Smooth muscle cell (in vitro differentiated cells): ENCODE results near the gene SPACA9. TPM values are rescaled to one million over a fixed set of nuclear protein-coding genes. Genes with fewer than 3 reads are reported as not detected.

Experiments
- DNase-seq: peaks from one replicate; lab custom pipeline; 2025; ENCODE audit not compliant: unreplicated experiment; lab: John Stamatoyannopoulos, UW
- H2AFZ ChIP-seq: fragments of 200-600 bp; sonication (generic); 2 replicates; pipeline ENCODE4 v1.6.0; 2016; ENCODE audit warnings: antibody characterized with exemption, low read depth, mild to moderate bottlenecking
- H3F3A ChIP-seq: fragments of 200-600 bp; sonication (generic); 2 replicates; pipeline ENCODE4 v1.6.0; 2017; ENCODE audit warnings: antibody characterized with exemption, low read depth
- H3K27ac ChIP-seq: fragments of 200-600 bp; sonication (generic); 2 replicates; pipeline ENCODE4 v1.5.1; 2016; ENCODE audit warnings: low read depth, mild to moderate bottlenecking
- H3K27me3 ChIP-seq: fragments of 200-600 bp; sonication (generic); 2 replicates; pipeline ENCODE4 v1.6.1; 2016; ENCODE audit warnings: low read depth, mild to moderate bottlenecking
- H3K36me3 ChIP-seq: fragments of 200-600 bp; sonication (generic); 2 replicates; pipeline ENCODE4 v1.5.1; 2016; ENCODE audit warnings: low read depth
- H3K4me1 ChIP-seq: fragments of 200-600 bp; sonication (generic); 2 replicates; pipeline ENCODE4 v1.5.1; 2016; ENCODE audit warnings: low read depth
- H3K4me2 ChIP-seq: fragments of 200-600 bp; sonication (generic); 2 replicates; pipeline ENCODE4 v1.6.0; 2016; ENCODE audit warnings: mild to moderate bottlenecking
- H3K4me3 ChIP-seq: fragments of 200-600 bp; sonication (generic); 2 replicates; pipeline ENCODE4 v1.5.1; 2016; ENCODE audit warnings: mild to moderate bottlenecking
- H3K79me2 ChIP-seq: fragments of 200-600 bp; sonication (generic); 2 replicates; pipeline ENCODE4 v1.6.0; 2016; ENCODE audit warnings: low read depth, mild to moderate bottlenecking
- H3K9ac ChIP-seq: fragments of 200-600 bp; sonication (generic); 2 replicates; pipeline ENCODE4 v1.6.0; 2016; ENCODE audit warnings: low read depth
- H3K9me3 ChIP-seq: fragments of 200-600 bp; sonication (generic); replicated peaks from 2 replicates; pipeline ENCODE4 v1.5.1; 2016; ENCODE audit warnings: low read depth
- H4K20me1 ChIP-seq: fragments of 200-600 bp; sonication (generic); 2 replicates; pipeline ENCODE4 v1.6.0; 2016; ENCODE audit warnings: low read depth
- CTCF ChIP-seq: fragments of 200-600 bp; sonication (generic); IDR thresholded peaks from 2 replicates; pipeline ENCODE4 v1.5.1; 2017; ENCODE audit warnings: borderline replicate concordance, mild to moderate bottlenecking, antibody characterized with exemption; ENCODE audit not compliant: insufficient read depth, poor library complexity, severe bottlenecking
- WGBS: methylation state at CpG from one replicate; pipeline ENCODE4 v1.1.7; 2016; ENCODE audit warnings: low lambda C conversion rate; 5-methylcytosine and 5-hydroxymethylcytosine counted together
- polyA plus RNA-seq: library from polyadenylated mRNA; unstranded; fragments of >200 nt; fragmentation: Nextera tagmentation; extraction: Ambion mirVana; gene quantifications from 2 replicates; pipeline ENCODE4 v1.2.1, GENCODE V29; 2016
- total RNA-seq: library from RNA; depleted of rRNA; stranded (reverse); fragments of >200 nt; gene quantifications from 2 replicates; pipeline ENCODE4 v1.2.3, GENCODE V29; 2014

SPACA9 gene
- total and polyA plus RNA-seq, 2 experiments from 2014 or later, result 0.99 to 8.9 TPM

GRCh38 chr9:132834343-132834742, 44.4 kb upstream of the SPACA9 start:
- Histone ChIP-seq H3K4me3 (no peak overlapping the region), H2AFZ (no peak overlapping the region), H3K27me3 (no peaks in the 10 kb centered on the region), H3K4me1 (no peaks in the 10 kb centered on the region), H3K9ac (no peak overlapping the region), H3F3A (no peaks in the 10 kb centered on the region), H4K20me1 (no peaks in the 10 kb centered on the region), H3K79me2 (no peaks in the 10 kb centered on the region), H3K36me3 (no peaks in the 10 kb centered on the region), H3K9me3 (no peaks in the 10 kb centered on the region), H3K4me2 (no peak overlapping the region), H3K27ac (no peak overlapping the region)
- no peak for TF ChIP-seq CTCF
- WGBS, result 91% methylated on average over 7 of the region's 7 CpGs
- DNase-seq, result no peak

GRCh38 chr9:132837501-132838286, 41.0 kb upstream of the SPACA9 start:
- H3K36me3 ChIP-seq, result no peaks in the 10 kb centered on the region
- DNase-seq, result no peak
- no peaks in the 10 kb centered on the region for H3K27me3 ChIP-seq
- H3F3A ChIP-seq, result no peaks in the 10 kb centered on the region
- no peaks in the 10 kb centered on the region for H3K9me3 ChIP-seq
- no peak overlapping the region for H3K27ac ChIP-seq
- WGBS, result 88% methylated on average over 16 of the region's 16 CpGs
- no peak overlapping the region for H3K4me3 ChIP-seq
- no peaks in the 10 kb centered on the region for H4K20me1 ChIP-seq
- no peak overlapping the region for H3K4me2 ChIP-seq
- no peaks in the 10 kb centered on the region for H3K4me1 ChIP-seq
- H3K79me2 ChIP-seq, result no peaks in the 10 kb centered on the region
- TF ChIP-seq CTCF, result no peak
- no peak overlapping the region for H2AFZ ChIP-seq
- no peak overlapping the region for H3K9ac ChIP-seq

GRCh38 chr9:132838291-132838690, 40.4 kb upstream of the SPACA9 start:
- no peak for TF ChIP-seq CTCF
- no peaks in the 10 kb centered on the region for H3F3A ChIP-seq
- no peak overlapping the region for H3K4me3 ChIP-seq
- DNase-seq, result no peak
- no peaks in the 10 kb centered on the region for H3K79me2 ChIP-seq
- no peak overlapping the region for H3K9ac ChIP-seq
- no peaks in the 10 kb centered on the region for H3K9me3 ChIP-seq
- H3K27ac ChIP-seq, result no peak overlapping the region
- H2AFZ ChIP-seq, result no peak overlapping the region
- H4K20me1 ChIP-seq, result no peaks in the 10 kb centered on the region
- no peaks in the 10 kb centered on the region for H3K36me3 ChIP-seq
- WGBS, result 97% methylated on average over 4 of the region's 4 CpGs
- H3K4me2 ChIP-seq, result no peak overlapping the region
- H3K27me3 ChIP-seq, result no peaks in the 10 kb centered on the region
- H3K4me1 ChIP-seq, result no peaks in the 10 kb centered on the region

GRCh38 chr9:132840980-132841379, 37.7 kb upstream of the SPACA9 start:
- WGBS, result 90% methylated on average over 13 of the region's 13 CpGs

More at GRCh38 chr9:132840980-132841379, 37.7 kb upstream of the SPACA9 start:
- no peak overlapping the region for H3K4me2 ChIP-seq
- no peak overlapping the region for H2AFZ ChIP-seq
- H3K4me1 ChIP-seq, result no peaks in the 10 kb centered on the region
- no peaks in the 10 kb centered on the region for H3K36me3 ChIP-seq
- H3F3A ChIP-seq, result no peaks in the 10 kb centered on the region
- H3K27me3 ChIP-seq, result no peaks in the 10 kb centered on the region
- H4K20me1 ChIP-seq, result no peaks in the 10 kb centered on the region
- no peaks in the 10 kb centered on the region for H3K79me2 ChIP-seq
- no peaks in the 10 kb centered on the region for H3K9me3 ChIP-seq
- DNase-seq, result no peak
- no peak overlapping the region for H3K4me3 ChIP-seq
- TF ChIP-seq CTCF, result no peak
- no peak overlapping the region for H3K27ac ChIP-seq
- no peak overlapping the region for H3K9ac ChIP-seq
